Measurements from ENCODE around the gene HSD17B7. TPM values are rescaled to one million over a fixed set of nuclear protein-coding genes. Genes with fewer than 3 reads are reported as not detected.

Gene HSD17B7
- polyA plus RNA-seq, 3 donors: 11.6 to 15.4 (median 11.9) TPM

DNA sequence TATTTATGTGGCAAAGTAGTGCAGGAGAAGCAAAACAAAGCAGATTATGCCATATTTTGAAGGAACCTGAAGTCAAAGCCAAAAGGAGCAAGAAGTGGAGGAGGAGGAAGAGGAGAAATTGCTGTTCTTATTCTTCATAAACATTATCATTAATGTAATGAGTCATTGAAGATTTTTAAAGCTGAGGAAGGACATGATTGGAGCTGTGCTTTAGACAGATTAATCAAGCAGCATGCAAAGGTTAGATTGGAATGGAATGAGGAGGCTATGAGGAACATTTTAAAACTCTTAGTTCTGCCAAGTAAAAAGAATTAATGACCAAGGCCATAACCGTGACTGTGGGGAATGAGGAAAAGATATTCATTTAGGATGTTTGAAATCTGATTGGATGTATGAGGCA, 33.0 kb upstream of the HSD17B7 start:
- H3K4me3 ChIP-seq (replicated peaks in 1 of 3; ENCODE audit: low read depth in 2 of 3, low read length in 3 of 3): no peak overlapping the region
- H2AFZ ChIP-seq (ENCODE audit: insufficient read depth, low read depth, low read length, poor library complexity, severe bottlenecking): no peak overlapping the region
- TF ChIP-seq, protein P1, sequence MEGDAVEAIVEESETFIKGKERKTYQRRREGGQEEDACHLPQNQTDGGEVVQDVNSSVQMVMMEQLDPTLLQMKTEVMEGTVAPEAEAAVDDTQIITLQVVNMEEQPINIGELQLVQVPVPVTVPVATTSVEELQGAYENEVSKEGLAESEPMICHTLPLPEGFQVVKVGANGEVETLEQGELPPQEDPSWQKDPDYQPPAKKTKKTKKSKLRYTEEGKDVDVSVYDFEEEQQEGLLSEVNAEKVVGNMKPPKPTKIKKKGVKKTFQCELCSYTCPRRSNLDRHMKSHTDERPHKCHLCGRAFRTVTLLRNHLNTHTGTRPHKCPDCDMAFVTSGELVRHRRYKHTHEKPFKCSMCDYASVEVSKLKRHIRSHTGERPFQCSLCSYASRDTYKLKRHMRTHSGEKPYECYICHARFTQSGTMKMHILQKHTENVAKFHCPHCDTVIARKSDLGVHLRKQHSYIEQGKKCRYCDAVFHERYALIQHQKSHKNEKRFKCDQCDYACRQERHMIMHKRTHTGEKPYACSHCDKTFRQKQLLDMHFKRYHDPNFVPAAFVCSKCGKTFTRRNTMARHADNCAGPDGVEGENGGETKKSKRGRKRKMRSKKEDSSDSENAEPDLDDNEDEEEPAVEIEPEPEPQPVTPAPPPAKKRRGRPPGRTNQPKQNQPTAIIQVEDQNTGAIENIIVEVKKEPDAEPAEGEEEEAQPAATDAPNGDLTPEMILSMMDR (IDR thresholded peaks at IDR 0.05): no peak
- intact Hi-C loops (cut with micrococcal nuclease): no loop called here
- H4K20me1 ChIP-seq (ENCODE audit: insufficient read depth, low read length): no peaks in the 10 kb centered on the region
- H3K79me2 ChIP-seq (ENCODE audit: insufficient read depth, low read length): no peaks in the 10 kb centered on the region
- peaks cover 0 to 2% of the 10 kb centered on the region in 2 donors for H3K9me3 ChIP-seq (replicated peaks in 1 of 2; ENCODE audit: control insufficient read depth in 1 of 2, insufficient read depth in 1 of 2, low read length in 2 of 2)
- no peaks in the 10 kb centered on the region for H3K4me1 Mint-ChIP-seq
- 89% methylated on average over 1 of the region's 1 CpG for WGBS (ENCODE audit: insufficient coverage)
- H3K9me3 Mint-ChIP-seq: peaks cover 0 to 4% (median 0%) of the 10 kb centered on the region in 7 donors
- H3K27me3 ChIP-seq (ENCODE audit: control insufficient read depth in 2 of 2, insufficient read depth in 2 of 2, low read length in 2 of 2): no peaks in the 10 kb centered on the region
- no peaks in the 10 kb centered on the region for H3K36me3 Mint-ChIP-seq
- no peak overlapping the region for H3K4me2 ChIP-seq (replicated peaks; ENCODE audit: extremely low read depth, low read length, poor library complexity, severe bottlenecking)
- no peaks in the 10 kb centered on the region for H3K36me3 ChIP-seq (replicated peaks in 1 of 2; ENCODE audit: control insufficient read depth in 1 of 2, insufficient read depth in 2 of 2, low read length in 2 of 2)
- no peak overlapping the region for H3K4me3 Mint-ChIP-seq
- H3K27me3 Mint-ChIP-seq (ENCODE audit: low read depth in 3 of 3): peaks cover 0 to 2% (median 2%) of the 10 kb centered on the region in 3 donors
- H3K9ac ChIP-seq (ENCODE audit: insufficient read depth, low read length, poor library complexity, severe bottlenecking): no peak overlapping the region
- no peak for DNase-seq
- no peak overlapping the region for H3K27ac ChIP-seq (ENCODE audit: low read depth in 1 of 2, low read length in 2 of 2)
- no peaks in the 10 kb centered on the region for H3K4me1 ChIP-seq (ENCODE audit: control insufficient read depth in 1 of 2, insufficient read depth in 2 of 2, low read length in 2 of 2)
- H3K27ac Mint-ChIP-seq: no peak overlapping the region

DNA sequence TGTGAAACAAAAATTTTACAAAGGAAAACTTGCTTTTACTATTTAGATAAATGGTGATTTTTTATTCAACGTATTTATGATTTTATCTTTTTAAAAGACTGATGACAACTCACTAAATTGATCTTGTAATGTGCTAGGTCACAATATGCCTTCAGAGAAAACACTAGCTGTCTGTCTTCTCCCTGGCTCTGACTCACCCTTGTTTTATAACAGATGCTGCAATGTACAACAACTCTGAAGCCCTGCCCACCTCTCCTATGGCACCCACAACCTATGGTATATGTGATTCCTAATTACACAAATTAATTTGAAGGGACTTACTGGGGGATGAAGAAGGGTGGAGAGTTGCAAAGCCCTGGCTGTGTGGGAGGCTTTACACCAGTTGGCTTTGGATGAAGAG, 24.7 kb upstream of the HSD17B7 start:
- Histone ChIP-seq H3K79me2 (ENCODE audit: insufficient read depth, low read length) (no peaks in the 10 kb centered on the region), H3K27me3 (ENCODE audit: control insufficient read depth in 2 of 2, insufficient read depth in 2 of 2, low read length in 2 of 2) (no peaks in the 10 kb centered on the region), H2AFZ (ENCODE audit: insufficient read depth, low read depth, low read length, poor library complexity, severe bottlenecking) (no peak overlapping the region), H4K20me1 (ENCODE audit: insufficient read depth, low read length) (no peaks in the 10 kb centered on the region), H3K36me3 (replicated peaks in 1 of 2; ENCODE audit: control insufficient read depth in 1 of 2, insufficient read depth in 2 of 2, low read length in 2 of 2) (no peaks in the 10 kb centered on the region), H3K4me3 (replicated peaks in 1 of 3; ENCODE audit: low read depth in 2 of 3, low read length in 3 of 3) (no peak overlapping the region), H3K9me3 (replicated peaks in 1 of 2; ENCODE audit: control insufficient read depth in 1 of 2, insufficient read depth in 1 of 2, low read length in 2 of 2) (no peaks in the 10 kb centered on the region), H3K4me2 (replicated peaks; ENCODE audit: extremely low read depth, low read length, poor library complexity, severe bottlenecking) (no peak overlapping the region), H3K27ac (ENCODE audit: low read depth in 1 of 2, low read length in 2 of 2) (no peak overlapping the region), H3K4me1 (ENCODE audit: control insufficient read depth in 1 of 2, insufficient read depth in 2 of 2, low read length in 2 of 2) (no peaks in the 10 kb centered on the region), H3K9ac (ENCODE audit: insufficient read depth, low read length, poor library complexity, severe bottlenecking) (no peak overlapping the region)
- H3K4me3 Mint-ChIP-seq: no peak overlapping the region
- DNase-seq: no peak
- no CpG with 5 or more reads among the region's 1 CpG for WGBS (ENCODE audit: insufficient coverage)
- no peaks in the 10 kb centered on the region for H3K4me1 Mint-ChIP-seq
- peaks cover 0 to 4% (median 0%) of the 10 kb centered on the region in 7 donors for H3K9me3 Mint-ChIP-seq
- no peaks in the 10 kb centered on the region for H3K36me3 Mint-ChIP-seq
- intact Hi-C loops (cut with micrococcal nuclease): no loop called here
- TF ChIP-seq, protein P1 (IDR thresholded peaks at IDR 0.05): no peak
- peaks cover 2 to 8% (median 5%) of the 10 kb centered on the region in 3 donors for H3K27me3 Mint-ChIP-seq (ENCODE audit: low read depth in 3 of 3)
- H3K27ac Mint-ChIP-seq: no peak overlapping the region
